ENCODE data around the gene COL27A1. TPM values are rescaled to one million over a fixed set of nuclear protein-coding genes. Genes with fewer than 3 reads are reported as not detected.
A peak's percentile ranks its signal among the peaks of the same experiment; 100 is the strongest.

The COL27A1 gene
- total RNA-seq, 3 donors from 2014 or later, result 3.1 to 13.6 (median 4.0) TPM

- DNase-seq (no peak), ATAC-seq (no peak)
- H3K36me3 ChIP-seq (ENCODE audit: low read depth), result peaks cover 35% of the 10 kb centered on the region
- H3K4me3 ChIP-seq, result no peak overlapping the region
- TF ChIP-seq CTCF (IDR thresholded peaks at IDR 0.05), result no peak
- no peaks in the 10 kb centered on the region for H3K4me1 ChIP-seq (ENCODE audit: low read depth)
- H3K9me3 ChIP-seq, result no peaks in the 10 kb centered on the region
- intact Hi-C loops (cut with DNase I, micrococcal nuclease), result no loop called here
Observed at GRCh38 chr9:114357360-114357759, 202.0 kb downstream of the COL27A1 start.

- no peaks in the 10 kb centered on the region for H3K4me1 ChIP-seq (ENCODE audit: low read depth)
- intact Hi-C loops (cut with DNase I, micrococcal nuclease), result no loop called here
- no peak for DNase-seq
- peaks cover 35% of the 10 kb centered on the region for H3K36me3 ChIP-seq (ENCODE audit: low read depth)
- no peak for TF ChIP-seq CTCF (IDR thresholded peaks at IDR 0.05)
- no peaks in the 10 kb centered on the region for H3K9me3 ChIP-seq
- ATAC-seq, result peak; percentile 7
- H3K4me3 ChIP-seq, result no peak overlapping the region
Observed at GRCh38 chr9:114357911-114358328, 202.6 kb downstream of the COL27A1 start.

DNA sequence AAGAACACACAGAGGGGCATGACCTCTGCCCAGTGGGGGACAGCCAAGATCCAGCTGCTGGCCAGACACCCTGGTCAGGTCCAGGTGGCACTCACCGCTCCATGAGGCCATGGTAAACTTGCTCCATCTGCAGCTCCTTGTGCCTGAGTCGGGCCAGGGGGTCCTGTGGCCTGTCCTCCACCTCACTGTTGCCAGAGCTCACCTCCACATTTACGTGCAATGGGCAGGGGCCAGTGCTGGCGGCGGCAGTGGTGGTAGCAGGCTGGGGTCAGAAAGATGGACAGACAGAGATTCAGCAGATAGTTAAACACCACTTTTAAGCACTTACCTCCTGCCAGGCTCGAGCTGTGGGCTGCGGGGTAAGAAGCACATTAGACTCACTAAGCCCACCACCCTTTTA, 204.5 kb downstream of the COL27A1 start:
- no peak for DNase-seq
- ATAC-seq, result no peak
- Histone ChIP-seq H3K4me3 (no peak overlapping the region), H3K9me3 (no peaks in the 10 kb centered on the region), H3K4me1 (ENCODE audit: low read depth) (no peaks in the 10 kb centered on the region), H3K36me3 (ENCODE audit: low read depth) (peaks cover 35% of the 10 kb centered on the region)
- TF ChIP-seq CTCF (IDR thresholded peaks at IDR 0.05), result no peak
- intact Hi-C loops (cut with DNase I, micrococcal nuclease), result no loop called here

DNA sequence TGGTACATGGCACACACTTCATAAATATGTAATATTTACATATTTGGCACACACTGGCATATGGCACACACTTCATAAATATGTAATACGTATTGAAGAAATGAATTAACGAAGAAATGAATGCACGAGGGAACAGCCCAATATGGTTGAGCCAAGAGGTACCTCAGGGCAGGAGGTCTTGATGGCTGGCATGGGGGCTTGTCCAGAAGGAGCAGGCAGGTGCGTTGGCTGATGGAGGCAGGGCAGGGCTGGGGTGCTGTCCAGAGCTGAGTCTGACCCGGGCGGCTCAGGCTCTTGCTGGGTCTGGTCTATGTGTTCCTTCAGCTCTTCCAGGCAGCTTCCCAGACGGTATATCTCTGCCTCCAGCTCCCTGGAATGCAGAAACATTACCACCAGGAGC, 206.2 kb downstream of the COL27A1 start:
- intact Hi-C loops (cut with DNase I, micrococcal nuclease), result no loop called here
- Histone ChIP-seq H3K4me1 (ENCODE audit: low read depth) (peaks cover 9% of the 10 kb centered on the region), H3K9me3 (no peaks in the 10 kb centered on the region), H3K36me3 (ENCODE audit: low read depth) (peaks cover 35% of the 10 kb centered on the region), H3K4me3 (no peak overlapping the region)
- DNase-seq (no peak), ATAC-seq (no peak)
- no peak for TF ChIP-seq CTCF (IDR thresholded peaks at IDR 0.05)

Small RNAs within 50 kb of the gene (microRNA-seq; reads per million reads assigned to microRNA genes)
- 783 reads per million, percentile 82 among the genes with 10 or more reads in this experiment for gene MIR455

Other genes with a start within 250 kb of the COL27A1 start
- under 1 TPM in 2 of 3 donors, not detected in 1; 0.63 to 0.81 TPM for gene AMBP, start 77.2 kb upstream of the COL27A1 start, total RNA-seq
- gene KIF12, start 56.2 kb upstream of the COL27A1 start, total RNA-seq, result 10 to 100 TPM; 12.3 to 36.9 (median 13.6) TPM
- 1 to 10 TPM in 1 of 3 donors, not detected in 2; 2.8 TPM for gene ORM1, start 167.6 kb downstream of the COL27A1 start, total RNA-seq
- 1 to 10 TPM in 1 of 3 donors, not detected in 2; 1.0 TPM for gene ORM2, start 174.3 kb downstream of the COL27A1 start, total RNA-seq
- gene AKNA, start 232.4 kb downstream of the COL27A1 start, total RNA-seq, result 10 to 100 TPM; 29.3 to 45.1 (median 44.9) TPM